RWPE2 (cell line): Measurements from ENCODE around the gene FNTB.

ENCODE experiments used
- ATAC-seq: fragments of 200-7000 bp; cut with Tn5 transposase; 3 replicates; pipeline ENCODE4 v1.9.1; 2021; ENCODE audit warnings: low read depth
- DNase-seq: peaks from one replicate; pipeline ENCODE4 v3.0.0-alpha.2; 2020; ENCODE audit warnings: low spot score
- H3K27ac ChIP-seq: fragments of 450-650 bp; 2 replicates; pipeline ENCODE4 v1.5.1; 2017; ENCODE audit warnings: mild to moderate bottlenecking; ENCODE audit not compliant: poor library complexity, severe bottlenecking
- H3K27me3 ChIP-seq: fragments of 250-450 bp; sonication (Bioruptor Pico); 2 replicates; pipeline ENCODE4 v1.5.1; 2021; ENCODE audit warnings: mild to moderate bottlenecking, moderate library complexity; ENCODE audit not compliant: insufficient read depth, poor library complexity, severe bottlenecking
- H3K36me3 ChIP-seq: fragments of 250-450 bp; sonication (Bioruptor Pico); 2 replicates; pipeline ENCODE4 v1.5.1; 2020; ENCODE audit warnings: low read depth, mild to moderate bottlenecking, moderate library complexity
- H3K4me1 ChIP-seq: fragments of 250-450 bp; sonication (Bioruptor Pico); 2 replicates; pipeline ENCODE4 v1.5.1; 2021; ENCODE audit warnings: mild to moderate bottlenecking, moderate library complexity; ENCODE audit not compliant: insufficient read depth, poor library complexity, severe bottlenecking
- H3K4me3 ChIP-seq: fragments of 250-450 bp; sonication (Bioruptor Pico); 2 replicates; pipeline ENCODE4 v1.5.1; 2021; ENCODE audit warnings: mild to moderate bottlenecking, moderate library complexity; ENCODE audit not compliant: severe bottlenecking
- H3K9me3 ChIP-seq: fragments of 250-450 bp; sonication (Bioruptor Pico); 2 replicates; pipeline ENCODE4 v1.5.1; 2021; ENCODE audit warnings: mild to moderate bottlenecking, moderate library complexity; ENCODE audit not compliant: severe bottlenecking
- CTCF ChIP-seq: fragments of 450-650 bp; IDR thresholded peaks from one replicate; pipeline ENCODE4 v1.5.1; 2017; ENCODE audit warnings: mild to moderate bottlenecking, moderate library complexity; ENCODE audit not compliant: poor library complexity, severe bottlenecking

The FNTB gene

GRCh38 chr14:64997108-64997794, 10.6 kb downstream of the FNTB start:
- peaks cover 21% of the 10 kb centered on the region for H3K4me1 ChIP-seq
- H3K4me3 ChIP-seq = no peak overlapping the region
- TF ChIP-seq CTCF = no peak
- no peak overlapping the region for H3K27ac ChIP-seq
- peak; percentile 60; the same call in 1 of the 3 replicates for ATAC-seq
- DNase-seq = no peak
- H3K27me3 ChIP-seq = no peaks in the 10 kb centered on the region
- no peaks in the 10 kb centered on the region for H3K9me3 ChIP-seq
- no peaks in the 10 kb centered on the region; the same call in 1 of the 2 replicates for H3K36me3 ChIP-seq

GRCh38 chr14:64998455-64998931, 11.8 kb downstream of the FNTB start:
- no peaks in the 10 kb centered on the region; the same call in 1 of the 2 replicates for H3K36me3 ChIP-seq
- no peak for TF ChIP-seq CTCF
- ATAC-seq = peak; percentile 74
- H3K4me3 ChIP-seq = no peak overlapping the region
- peaks cover 21% of the 10 kb centered on the region for H3K4me1 ChIP-seq
- DNase-seq = no peak
- H3K27ac ChIP-seq = no peak overlapping the region
- no peaks in the 10 kb centered on the region for H3K9me3 ChIP-seq
- no peaks in the 10 kb centered on the region for H3K27me3 ChIP-seq

GRCh38 chr14:65000898-65001591, 14.3 kb downstream of the FNTB start:
- Histone ChIP-seq H3K4me1 (peaks cover 26% of the 10 kb centered on the region), H3K9me3 (no peaks in the 10 kb centered on the region), H3K27me3 (no peaks in the 10 kb centered on the region), H3K27ac (no peak overlapping the region), H3K36me3 (no peaks in the 10 kb centered on the region; the same call in 1 of the 2 replicates), H3K4me3 (no peak overlapping the region)
- no peak for DNase-seq
- TF ChIP-seq CTCF = no peak
- no peak for ATAC-seq

- H3K9me3 ChIP-seq = no peaks in the 10 kb centered on the region
- TF ChIP-seq CTCF = no peak
- no peak overlapping the region for H3K27ac ChIP-seq
- H3K4me3 ChIP-seq = no peak overlapping the region
- H3K36me3 ChIP-seq = no peaks in the 10 kb centered on the region; the same call in 1 of the 2 replicates
- no peaks in the 10 kb centered on the region for H3K27me3 ChIP-seq
- peaks cover 26% of the 10 kb centered on the region for H3K4me1 ChIP-seq
- no peak for DNase-seq
- ATAC-seq = no peak
These were observed 15.0 kb downstream of the FNTB start for GRCh38 chr14:65001723-65002122.
